ENCODE measurements around the gene CD300H. TPM values are rescaled to one million over a fixed set of nuclear protein-coding genes. Genes with fewer than 3 reads are reported as not detected.

CD300H gene
- total RNA-seq, 2 experiments from 2014 or later = not detected

- H3K27ac Mint-ChIP-seq = no peak overlapping the region
- H3K27me3 Mint-ChIP-seq = peaks cover 8% of the 10 kb centered on the region
- H3K4me1 Mint-ChIP-seq (ENCODE audit: low read depth) = no peaks in the 10 kb centered on the region
- TF ChIP-seq, protein P1, sequence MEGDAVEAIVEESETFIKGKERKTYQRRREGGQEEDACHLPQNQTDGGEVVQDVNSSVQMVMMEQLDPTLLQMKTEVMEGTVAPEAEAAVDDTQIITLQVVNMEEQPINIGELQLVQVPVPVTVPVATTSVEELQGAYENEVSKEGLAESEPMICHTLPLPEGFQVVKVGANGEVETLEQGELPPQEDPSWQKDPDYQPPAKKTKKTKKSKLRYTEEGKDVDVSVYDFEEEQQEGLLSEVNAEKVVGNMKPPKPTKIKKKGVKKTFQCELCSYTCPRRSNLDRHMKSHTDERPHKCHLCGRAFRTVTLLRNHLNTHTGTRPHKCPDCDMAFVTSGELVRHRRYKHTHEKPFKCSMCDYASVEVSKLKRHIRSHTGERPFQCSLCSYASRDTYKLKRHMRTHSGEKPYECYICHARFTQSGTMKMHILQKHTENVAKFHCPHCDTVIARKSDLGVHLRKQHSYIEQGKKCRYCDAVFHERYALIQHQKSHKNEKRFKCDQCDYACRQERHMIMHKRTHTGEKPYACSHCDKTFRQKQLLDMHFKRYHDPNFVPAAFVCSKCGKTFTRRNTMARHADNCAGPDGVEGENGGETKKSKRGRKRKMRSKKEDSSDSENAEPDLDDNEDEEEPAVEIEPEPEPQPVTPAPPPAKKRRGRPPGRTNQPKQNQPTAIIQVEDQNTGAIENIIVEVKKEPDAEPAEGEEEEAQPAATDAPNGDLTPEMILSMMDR (IDR thresholded peaks at IDR 0.05) = no peak
- no peak for ATAC-seq
- H3K9me3 Mint-ChIP-seq = no peaks in the 10 kb centered on the region
- H3K4me3 Mint-ChIP-seq = no peak overlapping the region
- no peaks in the 10 kb centered on the region for H3K36me3 Mint-ChIP-seq (ENCODE audit: low read depth)
- DNase-seq = no peak
- CTCF ChIA-PET = no interaction called here
- intact Hi-C loops (cut with micrococcal nuclease) = no loop called here
- POLR2A ChIA-PET = interaction anchor here (0.7 kb wide), 1 partner anchor 40 kb away, joined by 3 read pairs; no protein-coding TSS in a partner anchor
Measured at GRCh38 chr17:74607221-74607620, 39.9 kb upstream of the CD300H start.

DNA sequence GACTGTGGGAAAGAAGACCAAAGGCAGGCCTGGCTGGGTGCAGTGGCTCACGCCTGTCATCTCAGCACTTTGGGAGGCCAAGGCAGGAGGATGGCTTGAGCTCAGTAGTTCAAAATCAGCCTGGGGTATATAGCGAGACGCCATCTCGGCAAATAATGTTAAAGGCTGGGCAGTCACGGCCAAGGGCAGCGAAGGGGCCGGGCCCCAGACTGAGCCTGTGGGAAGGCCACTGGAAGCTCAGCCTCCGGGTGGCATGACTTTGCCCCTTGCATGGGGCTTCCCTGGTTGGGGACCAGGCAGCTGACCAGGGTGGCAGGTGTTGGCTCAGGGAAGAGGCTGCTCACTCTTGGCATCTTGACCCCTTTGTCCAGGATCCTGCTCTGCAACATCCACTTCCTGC, 38.7 kb upstream of the CD300H start:
- CTCF ChIA-PET = no interaction called here
- Mint-ChIP-seq H3K27me3 (peaks cover 8% of the 10 kb centered on the region), H3K9me3 (no peaks in the 10 kb centered on the region), H3K4me1 (ENCODE audit: low read depth) (no peaks in the 10 kb centered on the region), H3K27ac (no peak overlapping the region), H3K36me3 (ENCODE audit: low read depth) (no peaks in the 10 kb centered on the region), H3K4me3 (no peak overlapping the region)
- intact Hi-C loops (cut with micrococcal nuclease) = no loop called here
- DNase-seq = no peak
- TF ChIP-seq, protein P1 (IDR thresholded peaks at IDR 0.05) = no peak
- no peak for ATAC-seq
- POLR2A ChIA-PET = no interaction called here

DNA sequence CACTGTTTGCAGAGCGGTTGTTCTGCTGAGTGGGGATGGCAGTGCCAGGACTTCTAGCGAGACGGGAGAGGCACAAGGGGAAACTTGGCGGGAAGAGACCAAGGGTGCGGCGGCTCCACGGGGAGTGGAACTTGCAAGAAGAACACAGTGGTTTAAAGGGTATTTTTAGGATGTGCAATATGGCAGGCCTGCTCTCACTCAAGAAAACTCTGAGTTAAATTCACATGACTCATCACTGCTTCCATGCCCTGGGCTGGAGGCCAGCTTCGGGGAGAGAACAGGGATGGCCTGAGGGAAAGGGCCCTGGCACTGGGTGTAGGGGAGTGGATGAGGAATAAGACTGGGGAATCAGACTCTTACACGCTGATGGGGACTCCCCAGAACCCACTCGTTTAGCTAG, 38.1 kb upstream of the CD300H start:
- no peaks in the 10 kb centered on the region for H3K36me3 Mint-ChIP-seq (ENCODE audit: low read depth)
- no peaks in the 10 kb centered on the region for H3K4me1 Mint-ChIP-seq (ENCODE audit: low read depth)
- CTCF ChIA-PET = no interaction called here
- ATAC-seq (no peak), DNase-seq (no peak)
- no peaks in the 10 kb centered on the region for H3K9me3 Mint-ChIP-seq
- H3K27ac Mint-ChIP-seq = no peak overlapping the region
- TF ChIP-seq, protein P1 (IDR thresholded peaks at IDR 0.05) = no peak
- H3K4me3 Mint-ChIP-seq = no peak overlapping the region
- intact Hi-C loops (cut with micrococcal nuclease) = no loop called here
- H3K27me3 Mint-ChIP-seq = peaks cover 12% of the 10 kb centered on the region
- POLR2A ChIA-PET = no interaction called here

DNA sequence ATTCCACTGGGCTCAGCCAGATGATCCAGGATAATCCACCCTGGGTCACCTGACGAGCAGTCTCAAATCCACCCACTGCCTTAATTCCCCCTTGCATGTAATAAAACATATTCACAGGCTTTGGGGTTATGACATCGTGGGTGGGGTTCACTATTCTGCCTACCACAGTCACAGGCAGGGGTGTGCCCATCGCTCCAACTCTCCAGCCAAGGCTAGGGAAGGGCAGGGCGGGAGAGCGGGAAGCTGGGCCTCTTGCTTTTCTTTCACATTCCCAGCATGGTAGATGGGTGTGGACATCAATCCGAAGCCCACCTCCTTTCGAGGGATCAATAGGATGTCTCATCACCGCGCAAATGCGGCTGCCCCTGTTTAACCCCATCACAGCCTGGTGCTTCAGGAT, 37.5 kb upstream of the CD300H start:
- TF ChIP-seq, protein P1 (IDR thresholded peaks at IDR 0.05) = no peak
- no peak overlapping the region for H3K4me3 Mint-ChIP-seq
- H3K9me3 Mint-ChIP-seq = no peaks in the 10 kb centered on the region
- H3K27me3 Mint-ChIP-seq = peaks cover 18% of the 10 kb centered on the region
- no peak overlapping the region for H3K27ac Mint-ChIP-seq
- ATAC-seq (no peak), DNase-seq (no peak)
- no peaks in the 10 kb centered on the region for H3K36me3 Mint-ChIP-seq (ENCODE audit: low read depth)
- intact Hi-C loops (cut with micrococcal nuclease) = no loop called here
- ChIA-PET CTCF (interaction anchor here (0.9 to 1.8 kb wide), 3 partner anchors 43 to 235 kb away, joined by 3 to 5 read pairs (median 3); no protein-coding TSS in a partner anchor), POLR2A (no interaction called here)
- H3K4me1 Mint-ChIP-seq (ENCODE audit: low read depth) = no peaks in the 10 kb centered on the region

DNA sequence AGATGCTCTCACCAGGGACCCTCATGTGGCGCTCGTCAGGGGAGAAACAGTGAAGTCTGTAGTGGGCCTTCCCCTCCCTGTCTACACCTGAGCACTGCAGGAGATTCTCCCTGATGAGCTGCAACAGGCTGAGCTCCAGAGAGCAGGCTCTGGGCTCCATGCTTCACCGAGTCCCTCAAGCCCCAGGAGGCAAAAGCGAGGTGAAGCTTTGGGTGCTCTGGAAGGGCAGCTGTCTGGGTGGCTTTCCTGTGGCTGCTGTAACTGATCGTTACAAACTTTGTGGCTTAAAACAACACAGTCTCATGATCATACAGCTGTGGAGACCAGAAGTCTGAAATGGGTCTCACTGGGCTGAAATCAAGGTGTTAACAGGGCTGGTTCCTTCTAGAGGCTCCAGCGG, 36.9 kb upstream of the CD300H start:
- no peak for DNase-seq
- H3K9me3 Mint-ChIP-seq = no peaks in the 10 kb centered on the region
- CTCF ChIA-PET = interaction anchor here (0.9 to 1.8 kb wide), 4 partner anchors 44 to 235 kb away, joined by 3 to 6 read pairs (median 4); no protein-coding TSS in a partner anchor

More for the DNA sequence above, 36.9 kb upstream of the CD300H start:
- no peak overlapping the region for H3K27ac Mint-ChIP-seq
- intact Hi-C loops (cut with micrococcal nuclease) = no loop called here
- H3K27me3 Mint-ChIP-seq = peaks cover 22% of the 10 kb centered on the region
- no peak for ATAC-seq
- no peaks in the 10 kb centered on the region for H3K4me1 Mint-ChIP-seq (ENCODE audit: low read depth)
- no peak overlapping the region for H3K4me3 Mint-ChIP-seq
- TF ChIP-seq, protein P1 (IDR thresholded peaks at IDR 0.05) = no peak
- POLR2A ChIA-PET = no interaction called here
- no peaks in the 10 kb centered on the region for H3K36me3 Mint-ChIP-seq (ENCODE audit: low read depth)
